NCI-H748 (cell line): ENCODE measurements around the gene NUP37.
"Not testable (repeated sequence)": the region's sequence is repeated elsewhere in the genome, so short reads cannot be mapped to it uniquely, and the experiment has no call there.

Experiments
- DNase-seq: peaks from one replicate; lab custom pipeline; 2025; ENCODE audit not compliant: unreplicated experiment; lab: John Stamatoyannopoulos, UW

The NUP37 gene, protein sequence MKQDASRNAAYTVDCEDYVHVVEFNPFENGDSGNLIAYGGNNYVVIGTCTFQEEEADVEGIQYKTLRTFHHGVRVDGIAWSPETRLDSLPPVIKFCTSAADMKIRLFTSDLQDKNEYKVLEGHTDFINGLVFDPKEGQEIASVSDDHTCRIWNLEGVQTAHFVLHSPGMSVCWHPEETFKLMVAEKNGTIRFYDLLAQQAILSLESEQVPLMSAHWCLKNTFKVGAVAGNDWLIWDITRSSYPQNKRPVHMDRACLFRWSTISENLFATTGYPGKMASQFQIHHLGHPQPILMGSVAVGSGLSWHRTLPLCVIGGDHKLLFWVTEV

GRCh38 chr12:102119674-102120563 is at the start of gene NUP37, which contains the start of gene PARPBP:
NUP37 (minus strand) TSS chr12:102120114; CDS start chr12:102118518, 1,596 bp downstream.
PARPBP (plus strand) TSS chr12:102120183; CDS start chr12:102123889, 3,706 bp downstream.
- peak; percentile 93 for DNase-seq

DNA sequence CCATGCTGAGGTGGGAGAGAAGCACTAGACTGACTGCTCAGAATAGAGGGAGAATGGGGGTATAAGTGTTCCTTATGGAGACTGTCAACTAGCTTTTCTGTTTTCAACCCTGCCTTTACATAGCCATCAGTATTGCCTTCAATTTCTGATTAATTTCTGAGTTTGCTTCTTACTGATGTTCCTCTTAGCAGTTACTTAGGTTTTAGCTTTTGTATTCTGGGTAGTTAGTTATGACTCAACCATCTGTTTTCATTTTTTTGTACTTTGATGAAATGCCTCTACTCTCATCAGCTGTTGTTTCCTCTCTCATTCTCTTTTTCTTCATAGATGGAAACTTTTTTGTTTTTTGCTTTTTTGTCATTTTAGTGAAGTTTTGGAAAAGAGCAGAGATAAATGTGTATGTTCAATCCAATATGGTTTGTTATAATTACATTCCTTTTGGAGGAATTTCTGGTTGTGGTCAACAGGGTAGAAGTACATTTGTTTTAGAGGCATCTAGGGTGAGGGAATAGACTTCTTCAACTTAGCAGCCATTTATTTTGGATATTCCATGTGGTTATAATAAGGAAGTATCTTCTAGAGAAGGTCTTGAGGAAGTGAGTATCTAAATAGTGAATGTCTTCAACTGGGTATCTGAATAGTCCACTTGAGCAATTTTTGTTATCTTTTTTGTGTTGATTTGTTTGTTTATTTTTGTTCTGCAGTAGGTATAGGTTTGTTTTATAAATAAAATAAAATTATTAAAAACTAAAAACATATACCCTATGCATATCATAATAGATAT is 48.1 kb upstream of the NUP37 start:
- no peak for DNase-seq

- DNase-seq, result no peak
These were observed 43.5 kb upstream of the NUP37 start for GRCh38 chr12:102163383-102163782.

- not testable (repeated sequence) for DNase-seq
These were observed 35.3 kb upstream of the NUP37 start for GRCh38 chr12:102155206-102155605.

- DNase-seq, result not testable (repeated sequence)
These were observed 27.2 kb upstream of the NUP37 start for GRCh38 chr12:102147062-102147587.

DNA sequence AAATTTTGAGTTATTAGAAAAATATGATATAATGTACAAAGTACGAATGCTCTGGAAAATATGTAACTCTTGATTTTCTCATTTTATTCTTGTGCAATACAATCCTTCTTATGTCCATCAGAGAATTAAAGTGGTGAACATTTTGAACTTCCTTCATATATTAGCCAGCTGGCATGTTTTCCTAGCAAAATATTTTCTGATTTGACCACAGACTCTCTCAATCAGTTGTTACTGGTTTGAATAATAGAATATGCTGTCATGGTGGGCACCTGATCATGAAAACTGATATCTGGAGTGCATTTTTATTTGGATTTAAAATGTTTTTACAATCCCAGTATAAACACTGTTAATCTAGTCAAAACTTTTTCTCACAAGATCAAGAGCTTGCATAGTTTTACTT is 24.3 kb upstream of the NUP37 start:
- DNase-seq, result no peak

GRCh38 chr12:102142866-102143373 is 23.0 kb upstream of the NUP37 start:
- not testable (repeated sequence) for DNase-seq

- DNase-seq, result not testable (repeated sequence)
These were observed 17.7 kb upstream of the NUP37 start for GRCh38 chr12:102137619-102138018.

DNA sequence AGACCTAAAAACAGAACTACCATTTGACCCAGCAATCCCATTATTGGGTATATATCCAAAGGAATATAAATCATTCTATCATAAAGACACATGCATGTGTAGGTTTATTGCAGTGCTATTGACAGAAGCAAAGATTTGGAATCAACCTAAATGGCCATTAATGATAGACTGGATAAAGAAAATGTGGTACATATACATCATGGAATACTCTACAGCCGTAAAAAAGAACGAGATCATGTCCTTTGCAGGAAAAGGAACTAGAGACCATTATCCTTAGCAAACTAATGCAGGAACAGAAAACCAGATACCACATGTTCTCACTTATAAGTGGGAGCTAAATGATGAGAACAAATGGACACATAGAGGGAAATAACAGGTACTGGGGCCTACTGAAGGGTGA is 11.5 kb upstream of the NUP37 start:
- not testable (repeated sequence) for DNase-seq

DNA sequence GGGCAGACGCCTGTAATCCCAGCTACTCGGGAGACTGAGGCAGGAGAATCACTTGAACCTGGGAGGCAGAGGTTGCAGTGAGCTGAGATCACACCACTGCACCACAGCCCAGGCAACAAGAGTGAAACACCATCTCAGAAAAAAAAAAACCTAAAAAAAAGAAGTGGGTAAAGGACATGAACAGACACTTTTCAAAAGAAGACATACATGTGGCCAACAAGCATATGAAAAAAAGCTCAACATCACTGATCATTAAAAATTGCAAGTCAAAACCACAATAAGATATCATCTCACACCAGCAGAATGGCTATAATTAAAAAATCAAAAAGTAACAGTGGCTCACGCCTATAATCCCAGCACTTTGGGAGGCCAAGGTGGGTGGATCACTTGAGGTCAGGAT is 10.8 kb upstream of the NUP37 start:
- DNase-seq, result not testable (repeated sequence)

DNA sequence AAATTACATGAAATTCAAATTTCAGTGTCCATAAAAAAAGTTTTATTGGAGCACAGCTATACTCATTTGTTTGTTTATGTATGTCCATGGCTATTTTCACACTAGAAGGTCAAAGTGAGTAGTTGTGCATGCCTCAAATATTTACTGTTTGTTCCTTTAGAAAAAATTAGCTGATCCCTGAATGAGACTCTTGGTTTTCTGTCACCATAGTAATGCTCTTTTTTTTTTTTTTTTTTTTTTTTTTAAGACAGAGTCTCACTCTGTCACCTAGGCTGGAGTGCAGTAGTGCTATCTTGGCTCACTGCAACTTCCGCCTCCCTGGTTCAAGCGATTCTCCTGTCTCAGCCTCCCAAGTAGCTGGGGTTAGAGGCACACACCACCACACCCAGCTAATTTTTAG is 1.4 kb upstream of the NUP37 start:
- not testable (repeated sequence) for DNase-seq

DNA sequence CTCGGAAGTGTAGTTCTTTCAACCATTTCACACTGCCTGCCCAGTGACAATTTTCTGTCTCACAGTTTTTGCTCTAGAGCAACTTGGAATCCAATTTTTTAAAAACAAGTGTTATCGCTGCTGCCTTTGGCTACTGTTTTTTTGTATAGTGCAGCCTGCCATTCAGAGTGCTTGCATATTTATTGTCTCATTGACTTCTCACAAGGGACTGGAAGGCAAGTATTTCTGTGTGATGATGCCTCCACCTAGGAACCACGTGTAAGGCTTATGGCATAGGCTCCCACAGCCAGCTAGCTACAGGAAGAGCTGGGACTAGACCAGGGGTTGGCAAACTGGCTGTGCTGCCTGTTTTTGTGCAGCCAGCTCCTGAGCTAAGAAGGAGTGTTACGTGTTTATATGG is 972 bp upstream of the NUP37 start:
- peak; percentile 16 for DNase-seq

GRCh38 chr12:102120564-102120873 is 605 bp upstream of the NUP37 start:
- DNase-seq, result no peak

DNA sequence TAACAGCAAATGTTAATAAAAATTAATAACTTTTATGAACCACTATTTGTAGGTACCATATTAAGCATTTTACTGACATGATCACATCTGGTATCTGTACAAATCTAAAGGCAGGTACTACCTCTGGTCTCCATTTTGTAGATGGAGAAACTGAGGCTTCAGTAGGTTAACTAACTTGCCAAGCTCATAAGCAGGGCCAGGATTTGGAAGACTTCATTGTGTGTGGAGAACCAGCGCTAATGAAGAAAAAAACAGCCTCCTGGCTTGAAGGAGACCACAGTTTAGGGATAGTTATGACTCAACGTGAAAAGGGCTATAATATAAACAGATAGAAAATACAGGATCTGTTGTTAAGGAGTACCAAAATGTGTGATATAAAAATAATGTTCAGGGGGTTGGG is 1.0 kb downstream of the NUP37 start:
- DNase-seq, result no peak

DNA sequence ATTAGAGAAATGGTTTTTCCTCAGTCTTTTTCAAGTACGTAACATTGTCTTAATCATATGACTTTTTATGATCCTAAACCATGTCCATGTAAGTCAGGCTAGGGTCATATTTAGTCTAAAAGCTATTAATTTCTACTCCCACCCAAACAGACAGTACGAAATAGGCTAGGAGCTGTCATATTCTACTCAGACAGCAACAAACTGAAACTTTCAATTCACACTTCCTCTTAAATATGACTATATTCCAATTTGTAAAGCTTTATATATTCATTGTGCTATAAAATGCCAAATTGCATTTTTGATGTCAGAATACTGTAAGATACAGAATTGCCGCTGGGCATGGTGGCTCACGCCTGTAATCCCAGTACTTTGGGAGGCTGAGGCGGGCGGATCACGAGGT is 3.5 kb downstream of the NUP37 start:
- no peak for DNase-seq

DNA sequence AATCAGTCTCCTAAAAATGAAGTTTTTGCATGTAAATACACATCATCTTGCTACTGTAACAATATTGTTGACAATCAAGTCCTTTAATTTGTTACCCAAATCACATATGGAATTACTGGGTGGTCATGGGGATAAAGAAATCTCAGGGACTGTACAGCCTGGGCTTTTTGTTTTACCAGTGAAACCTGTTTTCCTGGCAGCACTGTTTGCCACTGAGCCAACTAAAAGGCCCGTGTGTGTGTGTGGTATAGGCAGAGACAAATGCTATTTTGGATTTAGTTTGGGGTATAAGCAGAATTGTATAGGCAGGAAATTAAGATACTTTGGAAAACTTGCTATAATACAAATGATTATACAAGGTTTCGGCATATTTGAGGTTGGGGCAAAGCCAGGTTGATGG is 5.7 kb downstream of the NUP37 start:
- no peak for DNase-seq

GRCh38 chr12:102110782-102111181 is 9.1 kb downstream of the NUP37 start:
- DNase-seq, result no peak

GRCh38 chr12:102107970-102108369 is 11.9 kb downstream of the NUP37 start:
- no peak for DNase-seq

GRCh38 chr12:102106905-102107304 is 13.0 kb downstream of the NUP37 start:
- DNase-seq, result no peak

DNA sequence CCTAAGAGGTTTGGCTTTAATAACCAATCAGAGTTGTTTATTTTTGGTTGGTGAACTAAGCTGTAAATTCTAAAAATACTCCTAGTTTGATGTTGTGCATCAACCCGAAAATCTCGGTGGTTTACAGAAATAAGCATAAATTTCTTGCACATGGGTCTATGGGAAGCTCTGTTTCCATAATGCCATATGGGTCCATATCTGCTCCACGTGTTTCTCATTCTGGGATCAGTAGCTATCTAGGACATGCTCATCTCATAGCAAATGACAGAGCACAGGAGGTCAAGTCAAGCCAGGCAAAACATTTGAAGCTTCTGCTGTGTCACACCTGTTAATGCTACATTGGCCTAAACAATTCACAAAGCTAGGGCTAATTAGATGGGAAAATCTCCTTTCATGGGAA is 23.1 kb downstream of the NUP37 start:
- peak; percentile 72 for DNase-seq
